PC-3 (cell line): ENCODE results near the gene C11orf24. TPM values are rescaled to one million over a fixed set of nuclear protein-coding genes. Genes with fewer than 3 reads are reported as not detected.

Experiments
- ATAC-seq: fragments of 200-7000 bp; cut with Tn5 transposase; 2 replicates; pipeline ENCODE4 v1.9.1; 2020; ENCODE audit warnings: mild to moderate bottlenecking, moderate library complexity
- BruUV-seq: library from RNA; stranded (reverse); fragments of 400-500 nt; replicated peaks from 2 replicates; lab custom pipeline; 2021; lab: Mats Ljungman, UMichigan
- CTCF ChIA-PET: fragments of 300-600 bp; sonication (Branson Sonifier 250); formaldehyde crosslinking; loops from one replicate; lab custom pipeline; 2022; ENCODE audit warnings: antibody characterized with exemption; lab: Charles Lee
- POLR2A ChIA-PET: fragments of 300-600 bp; sonication (Branson Sonifier 250); formaldehyde crosslinking; loops from one replicate; lab custom pipeline; 2022; ENCODE audit warnings: antibody characterized with exemption; ENCODE audit not compliant: unreplicated experiment; lab: Charles Lee
- DNase-seq: peaks from one replicate; pipeline ENCODE4 v3.0.0-alpha.2; 2015
- H2AFZ ChIP-seq: fragments of 300-600 bp; sonication (generic); 2 replicates; pipeline ENCODE4 v1.6.0; 2016; ENCODE audit warnings: antibody characterized with exemption, low read length
- H3F3A ChIP-seq: fragments of 300-600 bp; sonication (generic); one replicate; pipeline ENCODE4 v1.6.0; 2017; ENCODE audit warnings: antibody characterized with exemption, low read length, control low read depth, mild to moderate bottlenecking; ENCODE audit not compliant: unreplicated experiment
- H3K27ac ChIP-seq: fragments of 300-600 bp; sonication (generic); 2 replicates; pipeline ENCODE4 v1.5.1; 2016; ENCODE audit warnings: mild to moderate bottlenecking, low read length
- H3K27me3 ChIP-seq: fragments of 300-600 bp; sonication (generic); 2 replicates; pipeline ENCODE4 v1.6.1; 2016; ENCODE audit warnings: low read length, mixed read lengths
- H3K36me3 ChIP-seq: fragments of 300-600 bp; sonication (generic); 2 replicates; pipeline ENCODE4 v1.6.1; 2016; ENCODE audit warnings: low read depth, mixed run types, low read length, mixed read lengths
- H3K4me1 ChIP-seq: fragments of 300-600 bp; sonication (generic); 2 replicates; pipeline ENCODE4 v1.5.1; 2016; ENCODE audit warnings: low read length; ENCODE audit not compliant: insufficient read depth
- H3K4me2 ChIP-seq: fragments of 300-600 bp; sonication (generic); 2 replicates; pipeline ENCODE4 v1.6.0; 2016; ENCODE audit warnings: low read length
- H3K4me3 ChIP-seq: fragments of 300-600 bp; sonication (generic); 2 replicates; pipeline ENCODE4 v1.5.1; 2016; ENCODE audit warnings: mild to moderate bottlenecking, low read length, mixed read lengths
- H3K79me2 ChIP-seq: fragments of 300-600 bp; sonication (generic); 2 replicates; pipeline ENCODE4 v1.6.1; 2017; ENCODE audit warnings: low read length, mixed read lengths
- H3K9ac ChIP-seq: fragments of 300-600 bp; sonication (generic); 2 replicates; pipeline ENCODE4 v1.6.0; 2016; ENCODE audit warnings: mild to moderate bottlenecking, low read length
- H3K9me2 ChIP-seq: fragments of 300-600 bp; sonication (generic); replicated peaks from 2 replicates; pipeline ENCODE4 v1.6.1; 2016; ENCODE audit warnings: mixed run types, low read length, mixed read lengths
- H3K9me3 ChIP-seq: fragments of 300-600 bp; sonication (generic); 2 replicates; pipeline ENCODE4 v1.6.1; 2016; ENCODE audit warnings: low read length, mixed read lengths
- H4K20me1 ChIP-seq: fragments of 300-600 bp; sonication (generic); 2 replicates; pipeline ENCODE4 v1.6.1; 2016; ENCODE audit warnings: low read length, mixed read lengths
- CTCF ChIP-seq: fragments of 300-600 bp; sonication (generic); conservative IDR thresholded peaks from 2 replicates; pipeline ENCODE4 v1.5.1; 2017; ENCODE audit warnings: antibody characterized with exemption, low read depth, mild to moderate bottlenecking, low read length
- EZH2 ChIP-seq: fragments of 300-600 bp; sonication (generic); IDR thresholded peaks from one replicate; pipeline ENCODE4 v1.6.1; 2017; ENCODE audit warnings: antibody characterized with exemption, mild to moderate bottlenecking, low read length; ENCODE audit not compliant: unreplicated experiment
- EZH2phosphoT487 ChIP-seq: fragments of 300-600 bp; sonication (generic); IDR thresholded peaks from 2 replicates; pipeline ENCODE4 v1.6.1; 2018; ENCODE audit warnings: mild to moderate bottlenecking, antibody characterized with exemption, low read length, borderline replicate concordance
- intact Hi-C: fragments of 100-400 bp; cut with micrococcal nuclease; formaldehyde crosslinking; loops from 2 replicates; pipeline ENCODE4 v1.9.0; 2023
- total RNA-seq: library from RNA; depleted of rRNA; stranded (reverse); fragments of >200 nt; gene quantifications from 2 replicates; pipeline ENCODE4 v1.2.3, GENCODE V29; 2014

The C11orf24 gene
- total RNA-seq, 1 experiment from 2014 or later, result 75.9 TPM

GRCh38 chr11:68264741-68265540, 6.8 kb downstream of the C11orf24 start:
- no peak overlapping the region for H2AFZ ChIP-seq
- DNase-seq (no peak), ATAC-seq (no peak)
- CTCF ChIA-PET, result no interaction called here
- intact Hi-C loops, result no loop called here
- H4K20me1 ChIP-seq, result no peaks in the 10 kb centered on the region
- POLR2A ChIA-PET, result no interaction called here
- no peaks in the 10 kb centered on the region for H3F3A ChIP-seq
- peaks cover 41% of the 10 kb centered on the region for H3K36me3 ChIP-seq
- H3K27ac ChIP-seq, result no peak overlapping the region
- peaks cover 14% of the 10 kb centered on the region for H3K79me2 ChIP-seq
- BruUV-seq, result no TSS peak
- H3K9me3 ChIP-seq, result no peaks in the 10 kb centered on the region
- no peak overlapping the region for H3K4me2 ChIP-seq
- H3K4me3 ChIP-seq, result no peak overlapping the region
- H3K27me3 ChIP-seq, result no peaks in the 10 kb centered on the region
- no peaks in the 10 kb centered on the region for H3K9me2 ChIP-seq
- TF ChIP-seq EZH2 (no peak), CTCF (no peak), EZH2phosphoT487 (no peak)
- peaks cover 7% of the 10 kb centered on the region for H3K4me1 ChIP-seq
- no peak overlapping the region for H3K9ac ChIP-seq

GRCh38 chr11:68264244-68264643, 7.5 kb downstream of the C11orf24 start:
- no peak for TF ChIP-seq EZH2phosphoT487
- no peak for TF ChIP-seq EZH2
- no peak for TF ChIP-seq CTCF
- no peaks in the 10 kb centered on the region for H3F3A ChIP-seq
- no peaks in the 10 kb centered on the region for H3K9me2 ChIP-seq
- no peak overlapping the region for H3K4me2 ChIP-seq
- no peak for ATAC-seq
- POLR2A ChIA-PET, result no interaction called here
- no peaks in the 10 kb centered on the region for H3K27me3 ChIP-seq
- DNase-seq, result no peak
- H3K4me3 ChIP-seq, result no peak overlapping the region
- H3K9me3 ChIP-seq, result no peaks in the 10 kb centered on the region
- intact Hi-C loops, result no loop called here
- peaks cover 41% of the 10 kb centered on the region for H3K36me3 ChIP-seq
- H2AFZ ChIP-seq, result no peak overlapping the region
- no peaks in the 10 kb centered on the region for H4K20me1 ChIP-seq
- no peak overlapping the region for H3K9ac ChIP-seq
- 0 out of 2 replicates have a peak, but pooled peaks cover under 1% of the 10 kb centered on the region for H3K4me1 ChIP-seq
- CTCF ChIA-PET, result no interaction called here
- H3K79me2 ChIP-seq, result peaks cover 7% of the 10 kb centered on the region
- BruUV-seq, result no TSS peak
- no peak overlapping the region for H3K27ac ChIP-seq

GRCh38 chr11:68263444-68264035, 8.2 kb downstream of the C11orf24 start:
- TF ChIP-seq EZH2phosphoT487, result no peak
- TF ChIP-seq EZH2, result no peak
- no peak for TF ChIP-seq CTCF
- no peak overlapping the region for H2AFZ ChIP-seq
- no peak overlapping the region for H3K4me2 ChIP-seq
- H3K79me2 ChIP-seq, result peaks cover under 1% of the 10 kb centered on the region; the same call in 1 of the 2 replicates
- no peaks in the 10 kb centered on the region for H3K27me3 ChIP-seq
- DNase-seq, result no peak
- intact Hi-C loops, result no loop called here
- no TSS peak for BruUV-seq
- ChIA-PET CTCF (no interaction called here), POLR2A (interaction anchor here (0.6 kb wide), 1 partner anchor 199 kb away, joined by 3 read pairs; no protein-coding TSS in a partner anchor)
- ATAC-seq, result no peak
- H3K36me3 ChIP-seq, result peaks cover 41% of the 10 kb centered on the region
- H3K9me3 ChIP-seq, result no peaks in the 10 kb centered on the region
- H3K4me3 ChIP-seq, result no peak overlapping the region
- no peaks in the 10 kb centered on the region for H3F3A ChIP-seq
- no peaks in the 10 kb centered on the region for H3K4me1 ChIP-seq
- H3K9ac ChIP-seq, result no peak overlapping the region
- no peaks in the 10 kb centered on the region for H4K20me1 ChIP-seq
- no peaks in the 10 kb centered on the region for H3K9me2 ChIP-seq
- no peak overlapping the region for H3K27ac ChIP-seq
